Neuronal stem cell (in vitro differentiated cells): Measurements from ENCODE around the gene CNTD1.

Experiments used
- DNase-seq: peaks from one replicate; pipeline ENCODE4 v3.0.0-alpha.2; 2013; ENCODE audit warnings: low spot score
- H2AFZ ChIP-seq: one replicate; pipeline ENCODE4 v1.6.1; 2013; ENCODE audit warnings: mild to moderate bottlenecking, low read length, inconsistent platforms
- H2AK5ac ChIP-seq: 2 replicates; pipeline ENCODE4 v1.6.1; 2013; ENCODE audit warnings: low read depth, mild to moderate bottlenecking, inconsistent platforms, low read length, moderate library complexity, mixed read lengths
- H2BK120ac ChIP-seq: 2 replicates; pipeline ENCODE4 v1.6.1; 2013; ENCODE audit warnings: low read depth, mild to moderate bottlenecking, inconsistent platforms, low read length, moderate library complexity, mixed read lengths
- H2BK12ac ChIP-seq: one replicate; pipeline ENCODE4 v1.6.1; 2013; ENCODE audit warnings: low read length, inconsistent platforms
- H2BK15ac ChIP-seq: 2 replicates; pipeline ENCODE4 v1.6.1; 2013; ENCODE audit warnings: mild to moderate bottlenecking, low read length, inconsistent platforms, mixed read lengths
- H2BK5ac ChIP-seq: one replicate; pipeline ENCODE4 v1.6.1; 2013; ENCODE audit warnings: inconsistent platforms, mild to moderate bottlenecking, low read length, moderate library complexity
- H3K14ac ChIP-seq: one replicate; pipeline ENCODE4 v1.6.1; 2013; ENCODE audit warnings: low read length, inconsistent platforms
- H3K18ac ChIP-seq: 2 replicates; pipeline ENCODE4 v1.6.1; 2013; ENCODE audit warnings: low read length, inconsistent platforms
- H3K23ac ChIP-seq: 2 replicates; pipeline ENCODE4 v1.6.1; 2013; ENCODE audit warnings: low read depth, mild to moderate bottlenecking, mixed read lengths, low read length, inconsistent platforms; ENCODE audit not compliant: poor library complexity
- H3K27ac ChIP-seq: replicated peaks from 3 replicates; pipeline ENCODE4 v1.5.1; 2013; ENCODE audit warnings: low read length, inconsistent platforms
- H3K27me3 ChIP-seq, 3 experiments: 2 replicates each; pipeline ENCODE4 v1.6.1; 2013; ENCODE audit warnings: low read length in 3 of 3, mild to moderate bottlenecking in 2 of 3, inconsistent platforms in 1 of 3, low read depth in 1 of 3, mixed read lengths in 1 of 3, moderate library complexity in 1 of 3; ENCODE audit not compliant: control insufficient read depth in 3 of 3, insufficient read depth in 3 of 3
- H3K36me3 ChIP-seq, 2 donors: replicated peaks in 1 of 2; 2 replicates each; pipeline ENCODE4 v1.6.1; 2013; ENCODE audit warnings: low read length in 2 of 2; ENCODE audit not compliant: control insufficient read depth in 2 of 2, insufficient read depth in 2 of 2
- H3K4ac ChIP-seq: 2 replicates; pipeline ENCODE4 v1.6.1; 2013; ENCODE audit warnings: inconsistent platforms, mild to moderate bottlenecking, low read length, moderate library complexity
- H3K4me1 ChIP-seq, 2 donors: 1 replicate in 1 of 2; 2 replicates in 1 of 2; pipeline ENCODE4 v1.6.1; 2013; ENCODE audit warnings: low read length in 2 of 2, low read depth in 1 of 2; ENCODE audit not compliant: control insufficient read depth in 2 of 2, insufficient read depth in 1 of 2
- H3K4me2 ChIP-seq: one replicate; pipeline ENCODE4 v1.6.1; 2013; ENCODE audit warnings: mild to moderate bottlenecking, low read length, inconsistent platforms; ENCODE audit not compliant: insufficient read depth, poor library complexity, severe bottlenecking
- H3K4me3 ChIP-seq, 2 donors: 2 replicates each; pipeline ENCODE4 v1.5.1; 2013; ENCODE audit warnings: low read length in 2 of 2, mild to moderate bottlenecking in 2 of 2, inconsistent platforms in 1 of 2, moderate library complexity in 1 of 2
- H3K79me1 ChIP-seq: one replicate; pipeline ENCODE4 v1.6.1; 2013; ENCODE audit warnings: low read depth, mild to moderate bottlenecking, inconsistent platforms, low read length, moderate library complexity
- H3K9ac ChIP-seq: one replicate; pipeline ENCODE4 v1.6.1; 2013; ENCODE audit warnings: mild to moderate bottlenecking, low read depth, low read length, inconsistent platforms; ENCODE audit not compliant: poor library complexity
- H3K9me3 ChIP-seq, 2 donors: replicated peaks in 1 of 2; 2 replicates each; pipeline versions ENCODE3 to v1.6.1; 2013; ENCODE audit warnings: low read length in 2 of 2, mild to moderate bottlenecking in 2 of 2, inconsistent platforms in 1 of 2, low read depth in 1 of 2, mixed read lengths in 1 of 2, moderate library complexity in 1 of 2; ENCODE audit not compliant: control insufficient read depth in 2 of 2, insufficient read depth in 1 of 2
- H4K8ac ChIP-seq: one replicate; pipeline ENCODE4 v1.6.1; 2013; ENCODE audit warnings: low read depth, mild to moderate bottlenecking, inconsistent platforms, low read length, moderate library complexity
- H4K91ac ChIP-seq: one replicate; pipeline ENCODE4 v1.6.1; 2013; ENCODE audit warnings: low read length, low read depth, mild to moderate bottlenecking, inconsistent platforms; ENCODE audit not compliant: poor library complexity
- WGBS, 2 donors: extraction: QIAGEN DNeasy Blood & Tissue Kit; methylation state at CpG; one replicate each; pipeline ENCODE4 v1.1.7; 2013; ENCODE audit warnings: missing lambda C conversion rate in 2 of 2, mixed read lengths in 1 of 2; ENCODE audit not compliant: insufficient read length in 2 of 2, insufficient replicate concordance in 1 of 2; ENCODE audit errors: extremely low coverage in 2 of 2; 5-methylcytosine and 5-hydroxymethylcytosine counted together

Gene CNTD1

DNA sequence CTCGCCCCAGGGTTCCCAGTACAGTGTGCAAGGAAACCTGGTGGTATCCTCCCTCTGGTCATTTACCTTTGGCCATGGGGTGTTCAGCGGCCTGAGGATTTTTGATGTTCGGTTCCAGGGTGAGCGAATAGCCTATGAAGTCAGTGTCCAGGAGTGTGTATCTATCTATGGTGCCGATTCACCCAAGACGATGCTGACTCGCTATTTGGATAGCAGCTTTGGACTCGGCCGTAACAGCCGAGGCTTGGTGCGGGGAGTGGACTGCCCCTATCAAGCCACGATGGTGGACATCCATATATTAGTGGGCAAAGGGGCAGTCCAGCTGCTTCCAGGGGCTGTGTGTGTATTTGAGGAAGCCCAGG, 46.9 kb downstream of the CNTD1 start:
- H3K27me3 ChIP-seq, result no peaks in the 10 kb centered on the region
- peaks cover 31 to 57% of the 10 kb centered on the region in 2 donors for H3K36me3 ChIP-seq
- no peak overlapping the region for H2BK120ac ChIP-seq
- DNase-seq, result no peak
- H3K4me1 ChIP-seq, result no peaks in the 10 kb centered on the region
- H3K27ac ChIP-seq, result no peak overlapping the region
- H4K91ac ChIP-seq, result no peak overlapping the region
- H3K18ac ChIP-seq, result no peak overlapping the region
- H3K23ac ChIP-seq, result no peak overlapping the region
- H3K4ac ChIP-seq, result no peak overlapping the region
- H2BK5ac ChIP-seq, result peak overlapping the region; percentile 21
- H3K4me2 ChIP-seq, result no peak overlapping the region
- no peak overlapping the region for H2BK15ac ChIP-seq
- H3K9ac ChIP-seq, result no peak overlapping the region
- no peak overlapping the region for H2AK5ac ChIP-seq
- no peak overlapping the region for H3K4me3 ChIP-seq
- H3K79me1 ChIP-seq, result no peaks in the 10 kb centered on the region
- H2AFZ ChIP-seq, result no peak overlapping the region
- H3K9me3 ChIP-seq, result no peaks in the 10 kb centered on the region
- no peak overlapping the region for H2BK12ac ChIP-seq
- no peak overlapping the region for H4K8ac ChIP-seq
- no peak overlapping the region for H3K14ac ChIP-seq
- WGBS, 2 donors, result no CpG with 5 or more reads among the region's 12 CpGs

DNA sequence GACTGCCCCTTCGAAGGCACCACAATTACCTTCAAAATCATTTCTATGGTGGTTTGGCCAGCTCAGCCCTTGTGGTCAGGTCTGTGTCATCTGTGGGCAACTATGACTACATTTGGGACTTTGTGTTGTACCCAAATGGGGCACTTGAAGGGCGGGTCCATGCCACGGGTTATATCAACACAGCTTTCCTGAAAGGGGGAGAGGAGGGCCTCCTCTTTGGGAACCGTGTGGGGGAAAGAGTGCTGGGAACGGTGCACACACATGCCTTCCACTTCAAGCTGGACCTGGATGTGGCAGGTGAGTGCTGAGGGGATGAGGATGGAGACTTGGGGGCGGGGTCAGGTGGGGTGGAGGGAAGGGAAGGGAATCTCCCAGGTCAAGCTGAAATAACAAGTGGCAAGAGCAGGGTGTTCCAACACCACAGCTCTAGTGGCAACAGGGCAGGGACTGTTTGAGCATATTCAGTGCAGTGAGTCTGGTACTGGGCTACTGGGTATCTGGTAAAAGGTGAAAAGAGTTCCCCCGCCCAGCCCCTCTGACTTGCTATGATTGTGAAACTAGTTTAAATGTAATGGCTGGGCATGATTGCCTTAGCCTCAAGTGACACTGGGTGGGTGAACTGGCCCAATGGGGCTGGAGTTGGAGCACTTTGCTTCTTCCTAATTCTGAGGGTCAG, 47.4 kb downstream of the CNTD1 start:
- Histone ChIP-seq H2BK12ac (no peak overlapping the region), H2BK15ac (no peak overlapping the region), H3K4me2 (no peak overlapping the region), H2AFZ (no peak overlapping the region), H3K27ac (no peak overlapping the region), H3K23ac (no peak overlapping the region), H3K36me3 (peaks cover 31 to 53% of the 10 kb centered on the region in 2 donors), H3K27me3 (no peaks in the 10 kb centered on the region), H3K4me1 (no peaks in the 10 kb centered on the region), H3K4me3 (no peak overlapping the region), H4K8ac (no peak overlapping the region), H3K14ac (no peak overlapping the region), H4K91ac (no peak overlapping the region), H2AK5ac (no peak overlapping the region), H3K79me1 (no peaks in the 10 kb centered on the region), H3K9me3 (no peaks in the 10 kb centered on the region), H3K4ac (no peak overlapping the region), H3K9ac (no peak overlapping the region), H2BK5ac (peak overlapping the region; percentile 21), H3K18ac (no peak overlapping the region), H2BK120ac (no peak overlapping the region)
- WGBS, 2 donors, result no CpG with 5 or more reads among the region's 7 CpGs
- no peak for DNase-seq

DNA sequence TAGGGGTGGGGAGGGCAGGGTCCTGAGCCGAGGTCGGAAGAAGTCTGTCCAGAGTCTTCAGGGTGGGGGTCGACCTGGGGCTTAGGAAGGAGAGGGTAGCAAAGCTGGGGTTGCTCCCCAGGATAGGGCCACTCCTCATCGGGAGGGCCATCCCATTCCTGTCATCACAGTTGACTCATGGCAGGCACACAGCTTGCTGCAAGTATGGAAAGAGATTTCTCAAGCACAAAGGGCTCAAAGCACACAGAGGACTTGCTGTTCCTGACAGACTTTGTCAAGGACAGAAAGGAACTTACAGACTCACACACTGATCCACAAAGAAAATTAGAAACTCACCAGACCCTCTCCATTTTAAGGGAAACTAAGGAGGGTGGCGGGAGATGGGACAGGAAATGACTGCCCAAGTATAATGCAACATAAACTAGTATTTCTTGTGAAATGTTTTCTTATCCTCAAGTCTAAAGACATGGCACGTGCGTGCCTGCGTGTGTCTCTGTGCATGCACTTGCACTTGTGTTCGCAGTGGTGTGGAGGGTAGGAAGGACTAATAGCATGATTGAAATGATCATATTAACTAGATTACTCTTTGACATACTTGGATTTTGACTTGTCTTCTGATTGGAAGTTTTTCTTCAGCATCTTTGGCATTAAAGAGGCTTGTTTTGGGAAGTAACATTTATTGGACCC, 48.1 kb downstream of the CNTD1 start:
- no peaks in the 10 kb centered on the region for H3K9me3 ChIP-seq
- DNase-seq, result no peak
- no peak overlapping the region for H2BK12ac ChIP-seq
- no peak overlapping the region for H3K27ac ChIP-seq
- no peak overlapping the region for H3K4ac ChIP-seq
- no peak overlapping the region for H3K4me3 ChIP-seq
- no peak overlapping the region for H3K18ac ChIP-seq
- no peak overlapping the region for H2AK5ac ChIP-seq
- H2BK5ac ChIP-seq, result no peak overlapping the region
- no peak overlapping the region for H3K9ac ChIP-seq
- no peaks in the 10 kb centered on the region for H3K27me3 ChIP-seq
- H3K79me1 ChIP-seq, result no peaks in the 10 kb centered on the region
- no peak overlapping the region for H3K14ac ChIP-seq
- H2AFZ ChIP-seq, result no peak overlapping the region
- no peak overlapping the region for H3K23ac ChIP-seq
- no peak overlapping the region for H4K91ac ChIP-seq
- peaks cover 24 to 46% of the 10 kb centered on the region in 2 donors for H3K36me3 ChIP-seq
- WGBS, 2 donors, result no CpG with 5 or more reads among the region's 9 CpGs
- no peak overlapping the region for H2BK15ac ChIP-seq
- H2BK120ac ChIP-seq, result no peak overlapping the region
- no peak overlapping the region for H4K8ac ChIP-seq
- no peak overlapping the region for H3K4me2 ChIP-seq
- no peaks in the 10 kb centered on the region for H3K4me1 ChIP-seq

- Histone ChIP-seq H2AK5ac (no peak overlapping the region), H3K18ac (no peak overlapping the region), H3K9ac (no peak overlapping the region), H3K79me1 (no peaks in the 10 kb centered on the region), H4K8ac (no peak overlapping the region), H3K27me3 (no peaks in the 10 kb centered on the region), H4K91ac (no peak overlapping the region), H3K4ac (no peak overlapping the region), H2BK12ac (no peak overlapping the region), H3K4me2 (no peak overlapping the region), H2BK15ac (no peak overlapping the region), H2BK120ac (no peak overlapping the region), H3K27ac (no peak overlapping the region), H3K14ac (no peak overlapping the region), H2BK5ac (no peak overlapping the region), H3K36me3 (peaks cover 22 to 33% of the 10 kb centered on the region in 2 donors), H3K9me3 (no peaks in the 10 kb centered on the region), H3K23ac (no peak overlapping the region), H2AFZ (no peak overlapping the region), H3K4me3 (no peak overlapping the region), H3K4me1 (no peaks in the 10 kb centered on the region)
- no CpG with 5 or more reads among the region's 3 CpGs for WGBS, 2 donors
- no peak for DNase-seq
Observed at GRCh38 chr17:42848093-42848492, 49.4 kb downstream of the CNTD1 start.
